AG04450 (cell line): ENCODE results near the gene TPM1. TPM values are rescaled to one million over a fixed set of nuclear protein-coding genes. Genes with fewer than 3 reads are reported as not detected.

Experiments
- CTCF ChIA-PET: fragments of 300-600, 350-600 bp; formaldehyde crosslinking; extraction: SDS; loops from one replicate; lab custom pipeline; 2022; ENCODE audit warnings: antibody characterized with exemption, inconsistent platforms; lab: Charles Lee
- POLR2A ChIA-PET: fragments of 350-600 bp; formaldehyde crosslinking; extraction: SDS; loops from one replicate; lab custom pipeline; 2021; ENCODE audit warnings: antibody characterized with exemption, inconsistent platforms; lab: Yijun Ruan, JAX
- DNase-seq: peaks from one replicate; pipeline ENCODE4 v3.0.0-alpha.2; 2011; ENCODE audit warnings: low read depth, low spot score
- H3K27ac ChIP-seq: one replicate; pipeline ENCODE4 v1.5.1; 2012; ENCODE audit warnings: low read depth, low read length, control low read depth
- H3K27me3 ChIP-seq: one replicate; pipeline ENCODE4 v1.6.0; 2012; ENCODE audit warnings: low read length; ENCODE audit not compliant: control insufficient read depth, insufficient read depth
- H3K4me3 ChIP-seq: 2 replicates; pipeline ENCODE4 v1.5.1; 2011; ENCODE audit warnings: mild to moderate bottlenecking, low read depth, low read length, control low read depth
- H3K9me3 ChIP-seq: 2 replicates; pipeline ENCODE4 v1.5.1; 2012; ENCODE audit warnings: low read length; ENCODE audit not compliant: control insufficient read depth, insufficient read depth
- polyA plus RNA-seq: library from polyadenylated mRNA; depleted of rRNA; stranded (reverse); fragments of >200 nt; gene quantifications from 2 replicates; pipeline ENCODE4 v1.2.3, GENCODE V29; 2011
- TF ChIP-seq, protein P1 (sequence below): IDR thresholded peaks from 2 replicates; pipeline ENCODE4 v1.5.1; 2011; ENCODE audit warnings: low read depth, low read length, control low read depth, inconsistent platforms

Gene TPM1
- polyA plus RNA-seq, 1 experiment = 1,348 TPM

DNA sequence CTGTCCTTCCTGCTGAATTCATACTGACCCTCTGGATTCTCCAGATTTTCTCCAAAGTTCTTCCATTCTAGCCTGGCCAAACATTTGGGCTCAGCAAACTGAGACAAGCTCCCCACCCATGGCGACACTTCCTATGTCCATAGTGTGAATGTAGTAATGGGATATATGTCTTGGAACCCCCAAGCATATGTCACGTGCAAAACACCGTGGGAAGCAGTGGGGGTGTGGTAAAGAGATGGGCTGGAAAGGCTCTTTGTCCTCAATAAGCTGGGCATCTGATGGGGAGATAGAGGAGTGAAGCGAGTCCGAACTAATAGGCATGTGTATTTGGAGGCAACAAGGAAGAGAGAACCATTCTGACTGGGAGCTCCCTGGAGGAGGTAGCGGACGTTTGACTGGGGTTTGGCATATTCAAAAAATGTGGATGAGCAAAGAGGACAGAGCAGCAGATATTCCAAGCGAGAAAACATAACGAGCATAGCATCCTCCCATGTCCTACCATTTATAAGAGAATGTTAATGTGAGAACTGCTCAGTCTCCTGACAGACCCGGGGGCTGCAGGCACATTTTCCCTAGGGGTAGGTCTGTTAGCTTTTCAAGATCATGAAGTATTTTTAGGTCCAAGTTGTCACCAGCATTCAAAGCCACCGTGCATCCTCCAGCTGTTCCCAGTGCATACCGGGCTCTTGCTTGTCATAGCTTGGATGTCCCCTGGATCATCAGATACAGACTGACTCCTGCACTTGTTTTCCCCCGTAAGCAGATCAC, 25.6 kb downstream of the TPM1 start:
- TF ChIP-seq, protein P1, sequence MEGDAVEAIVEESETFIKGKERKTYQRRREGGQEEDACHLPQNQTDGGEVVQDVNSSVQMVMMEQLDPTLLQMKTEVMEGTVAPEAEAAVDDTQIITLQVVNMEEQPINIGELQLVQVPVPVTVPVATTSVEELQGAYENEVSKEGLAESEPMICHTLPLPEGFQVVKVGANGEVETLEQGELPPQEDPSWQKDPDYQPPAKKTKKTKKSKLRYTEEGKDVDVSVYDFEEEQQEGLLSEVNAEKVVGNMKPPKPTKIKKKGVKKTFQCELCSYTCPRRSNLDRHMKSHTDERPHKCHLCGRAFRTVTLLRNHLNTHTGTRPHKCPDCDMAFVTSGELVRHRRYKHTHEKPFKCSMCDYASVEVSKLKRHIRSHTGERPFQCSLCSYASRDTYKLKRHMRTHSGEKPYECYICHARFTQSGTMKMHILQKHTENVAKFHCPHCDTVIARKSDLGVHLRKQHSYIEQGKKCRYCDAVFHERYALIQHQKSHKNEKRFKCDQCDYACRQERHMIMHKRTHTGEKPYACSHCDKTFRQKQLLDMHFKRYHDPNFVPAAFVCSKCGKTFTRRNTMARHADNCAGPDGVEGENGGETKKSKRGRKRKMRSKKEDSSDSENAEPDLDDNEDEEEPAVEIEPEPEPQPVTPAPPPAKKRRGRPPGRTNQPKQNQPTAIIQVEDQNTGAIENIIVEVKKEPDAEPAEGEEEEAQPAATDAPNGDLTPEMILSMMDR = no peak
- CTCF ChIA-PET = no interaction called here
- H3K27ac ChIP-seq = no peak overlapping the region

DNA sequence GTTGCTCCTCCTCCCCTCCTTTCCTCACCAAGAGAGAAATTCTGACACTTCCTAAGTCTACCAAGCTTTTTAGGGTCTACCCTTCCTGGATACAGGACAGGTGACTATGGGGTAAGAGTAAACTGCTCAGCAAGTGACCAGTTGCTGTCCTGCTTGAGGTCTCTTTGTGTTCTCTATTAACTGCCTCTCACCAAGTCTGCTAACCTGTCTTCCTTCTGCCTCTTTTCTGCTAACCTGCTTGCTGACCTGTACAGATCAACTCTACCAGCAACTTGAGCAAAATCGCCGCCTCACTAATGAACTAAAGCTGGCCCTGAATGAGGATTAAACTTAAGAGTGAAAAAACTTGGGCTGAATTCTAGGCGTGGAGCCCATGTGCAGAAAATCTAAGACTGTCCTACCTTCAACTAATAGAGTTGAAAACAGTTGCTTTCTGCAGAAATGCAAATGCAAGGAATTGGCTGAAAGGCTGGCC, 27.1 kb downstream of the TPM1 start:
- H3K27me3 ChIP-seq = no peaks in the 10 kb centered on the region
- H3K4me3 ChIP-seq = no peak overlapping the region
- POLR2A ChIA-PET = no interaction called here
- peak overlapping the region; percentile 31 for H3K27ac ChIP-seq
- TF ChIP-seq, protein P1 = no peak
- CTCF ChIA-PET = interaction anchor here (1.7 kb wide), 1 partner anchor 24 kb away, joined by 4 read pairs; no protein-coding TSS in a partner anchor
- H3K9me3 ChIP-seq = no peaks in the 10 kb centered on the region
- no peak for DNase-seq

More for the DNA sequence above, 25.6 kb downstream of the TPM1 start:
- Histone ChIP-seq H3K9me3 (no peaks in the 10 kb centered on the region), H3K4me3 (no peak overlapping the region), H3K27me3 (no peaks in the 10 kb centered on the region)
- POLR2A ChIA-PET = interaction anchor here (0.6 to 2.2 kb wide), 5 partner anchors 17 to 204 kb away, joined by 3 to 9 read pairs (median 6); partner anchors contain the start of gene RPS27L
- DNase-seq = no peak

DNA sequence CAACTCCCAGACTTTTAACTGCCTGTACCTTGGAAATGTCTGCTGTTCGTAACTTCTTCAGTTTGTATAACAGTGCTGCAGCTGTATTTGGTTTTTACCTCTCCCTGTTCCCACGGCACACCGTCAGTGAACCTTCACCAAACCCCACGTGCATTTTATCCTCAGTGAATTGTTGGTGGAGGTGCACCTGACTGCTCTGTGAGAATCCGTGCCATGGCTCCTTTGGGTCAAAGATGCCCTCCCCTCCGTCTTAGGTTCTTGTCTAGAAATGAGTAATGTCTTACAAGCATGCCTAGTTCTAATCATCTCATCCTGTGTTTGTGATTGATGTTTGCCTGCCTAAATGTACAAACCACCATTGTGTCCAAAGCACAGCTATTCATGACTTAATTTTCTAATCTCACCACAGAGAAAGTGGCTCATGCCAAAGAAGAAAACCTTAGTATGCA, 28.2 kb downstream of the TPM1 start:
- Histone ChIP-seq H3K27me3 (no peaks in the 10 kb centered on the region), H3K4me3 (no peak overlapping the region), H3K9me3 (no peaks in the 10 kb centered on the region), H3K27ac (no peak overlapping the region)
- CTCF ChIA-PET = interaction anchor here (0.6 to 1.7 kb wide), 2 partner anchors 16 to 23 kb away, joined by 3 to 4 read pairs; no protein-coding TSS in a partner anchor
- TF ChIP-seq, protein P1 = no peak
- no peak for DNase-seq
- POLR2A ChIA-PET = interaction anchor here (0.6 to 1.3 kb wide), 3 partner anchors 19 to 126 kb away, joined by 4 to 5 read pairs (median 4); partner anchors contain the start of gene RAB8B

DNA sequence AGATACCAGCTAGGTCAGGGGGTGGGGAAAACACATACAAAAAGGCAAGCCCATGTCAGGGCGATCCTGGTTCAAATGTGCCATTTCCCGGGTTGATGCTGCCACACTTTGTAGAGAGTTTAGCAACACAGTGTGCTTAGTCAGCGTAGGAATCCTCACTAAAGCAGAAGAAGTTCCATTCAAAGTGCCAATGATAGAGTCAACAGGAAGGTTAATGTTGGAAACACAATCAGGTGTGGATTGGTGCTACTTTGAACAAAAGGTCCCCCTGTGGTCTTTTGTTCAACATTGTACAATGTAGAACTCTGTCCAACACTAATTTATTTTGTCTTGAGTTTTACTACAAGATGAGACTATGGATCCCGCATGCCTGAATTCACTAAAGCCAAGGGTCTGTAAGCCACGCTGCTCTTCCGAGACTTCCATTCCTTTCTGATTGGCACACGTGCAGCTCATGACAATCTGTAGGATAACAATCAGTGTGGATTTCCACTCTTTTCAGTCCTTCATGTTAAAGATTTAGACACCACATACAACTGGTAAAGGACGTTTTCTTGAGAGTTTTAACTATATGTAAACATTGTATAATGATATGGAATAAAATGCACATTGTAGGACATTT, 28.9 kb downstream of the TPM1 start:
- no peaks in the 10 kb centered on the region for H3K27me3 ChIP-seq
- CTCF ChIA-PET = interaction anchor here (0.6 to 1.9 kb wide), 3 partner anchors 8 to 22 kb away, joined by 3 to 4 read pairs (median 4); no protein-coding TSS in a partner anchor
- no peaks in the 10 kb centered on the region for H3K9me3 ChIP-seq
- POLR2A ChIA-PET = interaction anchor here (0.6 to 3.4 kb wide), 4 partner anchors 18 to 127 kb away, joined by 4 to 12 read pairs (median 4); partner anchors contain the start of gene RAB8B
- H3K27ac ChIP-seq = no peak overlapping the region
- no peak for DNase-seq
- TF ChIP-seq, protein P1 = no peak
- H3K4me3 ChIP-seq = no peak overlapping the region
